GM19025 (cell line): Measurements from ENCODE around the gene DENND6B.

ENCODE experiments used
- ATAC-seq: cut with Tn5 transposase; IDR thresholded peaks from one replicate; pipeline ENCODE4 v1.9.1; 2021; ENCODE audit warnings: mild to moderate bottlenecking, low read depth, moderate library complexity; ENCODE audit not compliant: unreplicated experiment

DENND6B gene

GRCh38 chr22:50260801-50261614, 65.8 kb downstream of the DENND6B start:
- ATAC-seq, result peak; percentile 23

- no peak for ATAC-seq
These were observed 66.4 kb downstream of the DENND6B start for GRCh38 chr22:50260434-50260800.

GRCh38 chr22:50259302-50259701, 67.5 kb downstream of the DENND6B start:
- no peak for ATAC-seq
